ENCODE measurements around the gene MDM4. TPM values are rescaled to one million over a fixed set of nuclear protein-coding genes. Genes with fewer than 3 reads are reported as not detected.
"Not testable (repeated sequence)": the region's sequence is repeated elsewhere in the genome, so short reads cannot be mapped to it uniquely, and the experiment has no call there.

The MDM4 gene
- polyA plus RNA-seq, 4 donors: 4.1 to 38.5 (median 6.6) TPM

GRCh38 chr1:204556458-204557052 is 40.3 kb downstream of the MDM4 start:
- no peak for DNase-seq
- Histone ChIP-seq H3K9me3 (ENCODE audit: control insufficient read depth in 2 of 2, insufficient read depth in 1 of 2, low read depth in 1 of 2, low read length in 1 of 2) (no peaks in the 10 kb centered on the region), H3K4me3 (ENCODE audit: low read depth in 1 of 3, low read length in 3 of 3) (no peak overlapping the region), H3K27ac (ENCODE audit: low read depth in 1 of 3, low read length in 2 of 3) (no peak overlapping the region), H3K4me1 (ENCODE audit: control insufficient read depth in 3 of 3, insufficient read depth in 2 of 3, low read depth in 1 of 3, low read length in 2 of 3) (peaks cover 0 to 4% (median 0%) of the 10 kb centered on the region in 3 donors), H3K27me3 (ENCODE audit: control insufficient read depth in 3 of 3, insufficient read depth in 3 of 3, low read length in 3 of 3) (no peaks in the 10 kb centered on the region), H3K36me3 (ENCODE audit: control insufficient read depth in 3 of 3, insufficient read depth in 2 of 3, low read depth in 1 of 3, low read length in 3 of 3) (peaks cover 1 to 12% (median 5%) of the 10 kb centered on the region in 3 donors)
- FAIRE-seq: no peak
- 82 to 88% (median 88%) methylated on average over 7 of the region's 7 CpGs for WGBS, 3 donors

- peaks cover 0 to 4% (median 0%) of the 10 kb centered on the region in 3 donors for H3K4me1 ChIP-seq (ENCODE audit: control insufficient read depth in 3 of 3, insufficient read depth in 2 of 3, low read depth in 1 of 3, low read length in 2 of 3)
- no peak overlapping the region for H3K27ac ChIP-seq (ENCODE audit: low read depth in 1 of 3, low read length in 2 of 3)
- no peak overlapping the region for H3K4me3 ChIP-seq (ENCODE audit: low read depth in 1 of 3, low read length in 3 of 3)
- H3K36me3 ChIP-seq (ENCODE audit: control insufficient read depth in 3 of 3, insufficient read depth in 2 of 3, low read depth in 1 of 3, low read length in 3 of 3): peaks cover under 1 to 13% (median 2%) of the 10 kb centered on the region in 3 donors
- no peaks in the 10 kb centered on the region for H3K9me3 ChIP-seq (ENCODE audit: control insufficient read depth in 2 of 2, insufficient read depth in 1 of 2, low read depth in 1 of 2, low read length in 1 of 2)
- H3K27me3 ChIP-seq (ENCODE audit: control insufficient read depth in 3 of 3, insufficient read depth in 3 of 3, low read length in 3 of 3): no peaks in the 10 kb centered on the region
- DNase-seq (no peak), FAIRE-seq (no peak)
- WGBS, 3 donors: 77 to 86% (median 84%) methylated on average over 2 of the region's 2 CpGs
These were observed 42.3 kb downstream of the MDM4 start for GRCh38 chr1:204558467-204558866.

GRCh38 chr1:204560002-204560401 is 43.8 kb downstream of the MDM4 start:
- H3K4me3 ChIP-seq (ENCODE audit: low read depth in 1 of 3, low read length in 3 of 3); H3K27me3 ChIP-seq (ENCODE audit: control insufficient read depth in 3 of 3, insufficient read depth in 3 of 3, low read length in 3 of 3); DNase-seq; H3K4me1 ChIP-seq (ENCODE audit: control insufficient read depth in 3 of 3, insufficient read depth in 2 of 3, low read depth in 1 of 3, low read length in 2 of 3); H3K27ac ChIP-seq (ENCODE audit: low read depth in 1 of 3, low read length in 2 of 3); H3K9me3 ChIP-seq (ENCODE audit: control insufficient read depth in 2 of 2, insufficient read depth in 1 of 2, low read depth in 1 of 2, low read length in 1 of 2); FAIRE-seq: not testable (repeated sequence)
- 87 to 93% (median 88%) methylated on average over 6 of the region's 6 CpGs for whole genome bisulfite sequencing, 3 donors
- peaks cover 2 to 15% (median 3%) of the 10 kb centered on the region in 3 donors for H3K36me3 ChIP-seq (ENCODE audit: control insufficient read depth in 3 of 3, insufficient read depth in 2 of 3, low read depth in 1 of 3, low read length in 3 of 3)

- Histone ChIP-seq H3K36me3 (ENCODE audit: control insufficient read depth in 3 of 3, insufficient read depth in 2 of 3, low read depth in 1 of 3, low read length in 3 of 3) (peaks cover 2 to 15% (median 3%) of the 10 kb centered on the region in 3 donors), H3K27me3 (ENCODE audit: control insufficient read depth in 3 of 3, insufficient read depth in 3 of 3, low read length in 3 of 3) (no peaks in the 10 kb centered on the region), H3K9me3 (ENCODE audit: control insufficient read depth in 2 of 2, insufficient read depth in 1 of 2, low read depth in 1 of 2, low read length in 1 of 2) (no peaks in the 10 kb centered on the region), H3K4me1 (ENCODE audit: control insufficient read depth in 3 of 3, insufficient read depth in 2 of 3, low read depth in 1 of 3, low read length in 2 of 3) (peaks cover 0 to 4% (median 0%) of the 10 kb centered on the region in 3 donors), H3K27ac (ENCODE audit: low read depth in 1 of 3, low read length in 2 of 3) (no peak overlapping the region), H3K4me3 (ENCODE audit: low read depth in 1 of 3, low read length in 3 of 3) (no peak overlapping the region)
- FAIRE-seq (no peak), DNase-seq (peak; percentile 28 to 45)
These were observed 44.5 kb downstream of the MDM4 start for GRCh38 chr1:204560590-204561150.

- Histone ChIP-seq H3K9me3 (ENCODE audit: control insufficient read depth in 2 of 2, insufficient read depth in 1 of 2, low read depth in 1 of 2, low read length in 1 of 2) (no peaks in the 10 kb centered on the region), H3K27me3 (ENCODE audit: control insufficient read depth in 3 of 3, insufficient read depth in 3 of 3, low read length in 3 of 3) (no peaks in the 10 kb centered on the region), H3K4me3 (ENCODE audit: low read depth in 1 of 3, low read length in 3 of 3) (no peak overlapping the region), H3K4me1 (ENCODE audit: control insufficient read depth in 3 of 3, insufficient read depth in 2 of 3, low read depth in 1 of 3, low read length in 2 of 3) (peaks cover 0 to 4% (median 0%) of the 10 kb centered on the region in 3 donors), H3K27ac (ENCODE audit: low read depth in 1 of 3, low read length in 2 of 3) (no peak overlapping the region), H3K36me3 (ENCODE audit: control insufficient read depth in 3 of 3, insufficient read depth in 2 of 3, low read depth in 1 of 3, low read length in 3 of 3) (peaks cover 2 to 15% (median 3%) of the 10 kb centered on the region in 3 donors)
- DNase-seq (no peak), FAIRE-seq (no peak)
- WGBS, 3 donors: 92 to 93% (median 93%) methylated on average over 36 to 37 of the region's 37 CpGs
These were observed 46.1 kb downstream of the MDM4 start for GRCh38 chr1:204562075-204562990.

- Histone ChIP-seq H3K4me3 (ENCODE audit: low read depth in 1 of 3, low read length in 3 of 3) (no peak overlapping the region), H3K9me3 (ENCODE audit: control insufficient read depth in 2 of 2, insufficient read depth in 1 of 2, low read depth in 1 of 2, low read length in 1 of 2) (no peaks in the 10 kb centered on the region), H3K4me1 (ENCODE audit: control insufficient read depth in 3 of 3, insufficient read depth in 2 of 3, low read depth in 1 of 3, low read length in 2 of 3) (peaks cover 0 to 4% (median 0%) of the 10 kb centered on the region in 3 donors), H3K36me3 (ENCODE audit: control insufficient read depth in 3 of 3, insufficient read depth in 2 of 3, low read depth in 1 of 3, low read length in 3 of 3) (peaks cover 2 to 15% (median 3%) of the 10 kb centered on the region in 3 donors), H3K27me3 (ENCODE audit: control insufficient read depth in 3 of 3, insufficient read depth in 3 of 3, low read length in 3 of 3) (no peaks in the 10 kb centered on the region), H3K27ac (ENCODE audit: low read depth in 1 of 3, low read length in 2 of 3) (peak overlapping the region in 1 of 3 donors; percentile 52)
- FAIRE-seq: no peak
- DNase-seq: no peak
- 76 to 87% (median 85%) methylated on average over 4 of the region's 4 CpGs for WGBS, 3 donors
These were observed 47.1 kb downstream of the MDM4 start for GRCh38 chr1:204563307-204563706.

- Histone ChIP-seq H3K27me3 (ENCODE audit: control insufficient read depth in 3 of 3, insufficient read depth in 3 of 3, low read length in 3 of 3) (no peaks in the 10 kb centered on the region), H3K27ac (ENCODE audit: low read depth in 1 of 3, low read length in 2 of 3) (peak overlapping the region in 1 of 3 donors; percentile 52), H3K9me3 (ENCODE audit: control insufficient read depth in 2 of 2, insufficient read depth in 1 of 2, low read depth in 1 of 2, low read length in 1 of 2) (no peaks in the 10 kb centered on the region), H3K4me3 (ENCODE audit: low read depth in 1 of 3, low read length in 3 of 3) (no peak overlapping the region), H3K4me1 (ENCODE audit: control insufficient read depth in 3 of 3, insufficient read depth in 2 of 3, low read depth in 1 of 3, low read length in 2 of 3) (peaks cover 0 to 4% (median 0%) of the 10 kb centered on the region in 3 donors), H3K36me3 (ENCODE audit: control insufficient read depth in 3 of 3, insufficient read depth in 2 of 3, low read depth in 1 of 3, low read length in 3 of 3) (peaks cover 2 to 14% (median 3%) of the 10 kb centered on the region in 3 donors)
- DNase-seq (no peak), FAIRE-seq (no peak)
- WGBS, 3 donors: 60 to 74% (median 71%) methylated on average over 3 of the region's 3 CpGs
These were observed 47.6 kb downstream of the MDM4 start for GRCh38 chr1:204563780-204564179.

GRCh38 chr1:204564835-204565234 is 48.6 kb downstream of the MDM4 start:
- Histone ChIP-seq H3K9me3 (ENCODE audit: control insufficient read depth in 2 of 2, insufficient read depth in 1 of 2, low read depth in 1 of 2, low read length in 1 of 2) (peaks cover 0 to 3% of the 10 kb centered on the region in 2 donors), H3K27ac (ENCODE audit: low read depth in 1 of 3, low read length in 2 of 3) (peak overlapping the region in 1 of 3 donors; percentile 38), H3K4me3 (ENCODE audit: low read depth in 1 of 3, low read length in 3 of 3) (no peak overlapping the region), H3K4me1 (ENCODE audit: control insufficient read depth in 3 of 3, insufficient read depth in 2 of 3, low read depth in 1 of 3, low read length in 2 of 3) (peaks cover 0 to 4% (median 0%) of the 10 kb centered on the region in 3 donors), H3K27me3 (ENCODE audit: control insufficient read depth in 3 of 3, insufficient read depth in 3 of 3, low read length in 3 of 3) (no peaks in the 10 kb centered on the region), H3K36me3 (ENCODE audit: control insufficient read depth in 3 of 3, insufficient read depth in 2 of 3, low read depth in 1 of 3, low read length in 3 of 3) (peaks cover 2 to 9% (median 3%) of the 10 kb centered on the region in 3 donors)
- DNase-seq: no peak
- no peak for FAIRE-seq
- WGBS, 3 donors: 62 to 78% (median 71%) methylated on average over 4 of the region's 4 CpGs

All from small intestine (tissue), 7 donors.